B cell (primary cell): Measurements from ENCODE around the gene HS3ST5. TPM values are rescaled to one million over a fixed set of nuclear protein-coding genes. Genes with fewer than 3 reads are reported as not detected.

ENCODE experiments used
- ATAC-seq: fragments of 200-7000 bp; cut with Tn5 transposase; one replicate; pipeline ENCODE4 v1.10.0; 2021; ENCODE audit warnings: low read depth, mild to moderate bottlenecking, moderate number of reproducible peaks, moderate library complexity
- CTCF ChIA-PET: fragments of 350-600 bp; sonication (Branson Sonifier 250); formaldehyde crosslinking; loops from one replicate; lab custom pipeline; 2021; ENCODE audit warnings: antibody characterized with exemption, inconsistent platforms; lab: Charles Lee
- POLR2A ChIA-PET: fragments of 350-600 bp; sonication (Branson Sonifier 250); formaldehyde crosslinking; loops from one replicate; lab custom pipeline; 2021; ENCODE audit warnings: antibody characterized with exemption; lab: Charles Lee
- DNase-seq: peaks from one replicate; pipeline ENCODE4 v3.0.0; 2013
- H2AFZ ChIP-seq: 2 replicates; pipeline ENCODE4 v1.6.1; 2012; ENCODE audit warnings: mild to moderate bottlenecking, low read depth, low read length; ENCODE audit not compliant: insufficient read depth, poor library complexity, severe bottlenecking
- H3K27ac ChIP-seq, 2 donors: 1 replicate in 1 of 2; 2 replicates in 1 of 2; pipeline ENCODE4 v1.5.1; 2012 to 2013; ENCODE audit warnings: low read length in 2 of 2, mild to moderate bottlenecking in 2 of 2, moderate library complexity in 1 of 2
- H3K27me3 ChIP-seq, 4 experiments: fragments of 200-600 bp in 1 of 4; sonication (generic) in 1 of 4; replicated peaks in 1 of 4; 1 replicate in 2 of 4; 2 replicates in 2 of 4; pipeline versions ENCODE4 v1.6.1 to v1.7.0; 2013 to 2016; ENCODE audit warnings: low read length in 3 of 4, mild to moderate bottlenecking in 2 of 4, mixed read lengths in 1 of 4, moderate library complexity in 1 of 4; ENCODE audit not compliant: insufficient read depth in 4 of 4, control insufficient read depth in 3 of 4; ENCODE audit errors: control extremely low read depth in 1 of 4
- H3K36me3 ChIP-seq, 2 experiments: replicated peaks in 1 of 2; 1 replicate in 1 of 2; 2 replicates in 1 of 2; pipeline versions ENCODE4 v1.6.1 to v1.7.1; 2013; ENCODE audit warnings: low read length in 1 of 2; ENCODE audit not compliant: insufficient read depth in 2 of 2, control insufficient read depth in 1 of 2; ENCODE audit errors: control extremely low read depth in 1 of 2, extremely low read depth in 1 of 2
- H3K4me1 ChIP-seq, 2 donors: fragments of 200-600 bp in 1 of 2; sonication (generic) in 1 of 2; 1 replicate in 1 of 2; 2 replicates in 1 of 2; pipeline versions ENCODE4 v1.5.1 to v1.6.1; 2013 to 2017; ENCODE audit warnings: low read length in 2 of 2; ENCODE audit not compliant: control insufficient read depth in 2 of 2, insufficient read depth in 2 of 2
- H3K4me2 ChIP-seq: replicated peaks from 2 replicates; pipeline ENCODE3; 2012; ENCODE audit warnings: mild to moderate bottlenecking, low read depth, low read length; ENCODE audit not compliant: poor library complexity, severe bottlenecking
- H3K4me3 ChIP-seq, 5 experiments: fragments of 200-600 bp in 1 of 5; sonication (generic) in 1 of 5; 1 replicate in 3 of 5; 2 replicates in 2 of 5; pipeline versions ENCODE4 v1.5.1 to v1.7.0; 2011 to 2016; ENCODE audit warnings: low read length in 4 of 5, mild to moderate bottlenecking in 4 of 5, low read depth in 2 of 5, control low read depth in 1 of 5, moderate library complexity in 1 of 5; ENCODE audit not compliant: insufficient read depth in 1 of 5; ENCODE audit errors: control extremely low read depth in 1 of 5, extremely low read depth in 1 of 5
- H3K79me2 ChIP-seq: fragments of 200-600 bp; sonication (generic); one replicate; pipeline ENCODE4 v1.6.0; 2016; ENCODE audit warnings: low read length; ENCODE audit not compliant: control insufficient read depth, insufficient read depth
- H3K9ac ChIP-seq: fragments of 200-600 bp; sonication (generic); 2 replicates; pipeline ENCODE4 v1.6.1; 2017; ENCODE audit warnings: mild to moderate bottlenecking, low read length, moderate library complexity
- H3K9me3 ChIP-seq, 3 donors: one replicate each; pipeline versions ENCODE4 v1.6.1 to v1.7.1; 2013; ENCODE audit warnings: low read length in 2 of 3; ENCODE audit not compliant: control insufficient read depth in 2 of 3, insufficient read depth in 1 of 3; ENCODE audit errors: control extremely low read depth in 1 of 3
- H4K20me1 ChIP-seq: 2 replicates; pipeline ENCODE4 v1.6.0; 2012; ENCODE audit warnings: mild to moderate bottlenecking, low read length; ENCODE audit not compliant: insufficient read depth, control insufficient read depth, poor library complexity, severe bottlenecking
- H3K27ac Mint-ChIP-seq: one replicate; pipeline ENCODE4 v1.8.0; 2021; ENCODE audit warnings: mixed read lengths
- H3K27me3 Mint-ChIP-seq: one replicate; pipeline ENCODE4 v1.8.0; 2021; ENCODE audit warnings: mixed read lengths
- H3K4me1 Mint-ChIP-seq: one replicate; pipeline ENCODE4 v1.8.0; 2021; ENCODE audit warnings: mixed read lengths
- H3K4me3 Mint-ChIP-seq: one replicate; pipeline ENCODE4 v1.8.0; 2021; ENCODE audit warnings: mixed read lengths
- H3K9me3 Mint-ChIP-seq: one replicate; pipeline ENCODE4 v1.8.0; 2022; ENCODE audit warnings: mixed read lengths; ENCODE audit not compliant: insufficient read depth
- CTCF ChIP-seq: fragments of 200-600 bp; IDR thresholded peaks from one replicate; pipeline ENCODE4 v1.8.0; 2022; ENCODE audit warnings: antibody characterized with exemption, mild to moderate bottlenecking
- EZH2 ChIP-seq: IDR thresholded peaks from 2 replicates; pipeline ENCODE4 v1.6.1; 2012; ENCODE audit warnings: borderline replicate concordance, low read depth, mild to moderate bottlenecking, moderate library complexity, low read length; ENCODE audit not compliant: insufficient read depth, poor library complexity, severe bottlenecking
- WGBS: methylation state at CpG from one replicate; pipeline ENCODE4 v1.1.5; 2013; ENCODE audit warnings: missing lambda C conversion rate; ENCODE audit not compliant: insufficient coverage; 5-methylcytosine and 5-hydroxymethylcytosine counted together
- intact Hi-C: fragments of 100-400 bp; cut with micrococcal nuclease; formaldehyde crosslinking; loops from one replicate; pipeline ENCODE4 v1.10.0; 2022
- polyA plus RNA-seq: library from polyadenylated mRNA; depleted of rRNA; stranded (reverse); fragments of >200 nt; gene quantifications from 2 replicates; pipeline ENCODE4 v1.2.3, GENCODE V29; 2012
- total RNA-seq, 2 donors: library from RNA; stranded (reverse); fragments of 120-200 nt in 1 of 2; gene quantifications; 1 replicate in 1 of 2; 2 replicates in 1 of 2; pipeline versions ENCODE4 v1.2.3 to v1.2.4, GENCODE V29; 2013 to 2022

The HS3ST5 gene
- total and polyA plus RNA-seq, 2 donors (not counting 1 experiment from before 2014, with no cell fraction given), result not detected

GRCh38 chr6:114286211-114286610 lies 56.6 kb downstream of the HS3ST5 start:
- Mint-ChIP-seq H3K9me3 (no peaks in the 10 kb centered on the region), H3K27me3 (no peaks in the 10 kb centered on the region), H3K4me1 (no peaks in the 10 kb centered on the region), H3K27ac (no peak overlapping the region), H3K4me3 (no peak overlapping the region)
- intact Hi-C loops, result no loop called here
- CTCF ChIA-PET, result no interaction called here
- no peak overlapping the region for H3K27ac ChIP-seq
- no peak overlapping the region for H2AFZ ChIP-seq
- H3K9ac ChIP-seq, result no peak overlapping the region
- no CpG with 5 or more reads among the region's 2 CpGs for WGBS
- no peaks in the 10 kb centered on the region for H3K27me3 ChIP-seq
- no peak overlapping the region for H3K4me2 ChIP-seq
- no peaks in the 10 kb centered on the region for H3K9me3 ChIP-seq
- H3K79me2 ChIP-seq, result no peaks in the 10 kb centered on the region
- H3K4me1 ChIP-seq, result no peaks in the 10 kb centered on the region
- POLR2A ChIA-PET, result no interaction called here
- H3K4me3 ChIP-seq, result no peak overlapping the region
- H3K36me3 ChIP-seq, result no peaks in the 10 kb centered on the region
- DNase-seq, result no peak
- ATAC-seq, result no peak
- no peaks in the 10 kb centered on the region for H4K20me1 ChIP-seq
- TF ChIP-seq CTCF, result no peak
- TF ChIP-seq EZH2, result no peak

GRCh38 chr6:114284281-114284680 lies 58.5 kb downstream of the HS3ST5 start:
- Histone ChIP-seq H2AFZ (no peak overlapping the region), H3K4me2 (no peak overlapping the region), H3K4me3 (no peak overlapping the region), H3K27ac (no peak overlapping the region), H3K4me1 (no peaks in the 10 kb centered on the region), H3K9ac (no peak overlapping the region), H4K20me1 (no peaks in the 10 kb centered on the region), H3K27me3 (no peaks in the 10 kb centered on the region), H3K36me3 (no peaks in the 10 kb centered on the region), H3K79me2 (no peaks in the 10 kb centered on the region), H3K9me3 (no peaks in the 10 kb centered on the region)
- H3K4me3 Mint-ChIP-seq, result no peak overlapping the region
- H3K27me3 Mint-ChIP-seq, result no peaks in the 10 kb centered on the region
- H3K27ac Mint-ChIP-seq, result no peak overlapping the region
- H3K9me3 Mint-ChIP-seq, result no peaks in the 10 kb centered on the region
- DNase-seq (no peak), ATAC-seq (no peak)
- intact Hi-C loops, result no loop called here
- TF ChIP-seq EZH2 (no peak), CTCF (no peak)
- ChIA-PET POLR2A (no interaction called here), CTCF (no interaction called here)
- no peaks in the 10 kb centered on the region for H3K4me1 Mint-ChIP-seq
- no CpG with 5 or more reads among the region's 2 CpGs for WGBS
